HG02938 (cell line): ENCODE data around the gene POLR2M.

Source experiments
- ATAC-seq: cut with Tn5 transposase; IDR thresholded peaks from one replicate; pipeline ENCODE4 v1.9.1; 2021; ENCODE audit warnings: mild to moderate bottlenecking, moderate library complexity; ENCODE audit not compliant: unreplicated experiment

Gene POLR2M

GRCh38 chr15:57735891-57736290, 29.4 kb downstream of the POLR2M start:
- ATAC-seq = no peak

- ATAC-seq = no peak
These were observed 30.1 kb downstream of the POLR2M start for GRCh38 chr15:57736591-57736990.

- ATAC-seq = no peak
These were observed 32.3 kb downstream of the POLR2M start for GRCh38 chr15:57738734-57739237.

- ATAC-seq = no peak
These were observed 33.5 kb downstream of the POLR2M start for GRCh38 chr15:57740048-57740447.

GRCh38 chr15:57741089-57741488, 34.6 kb downstream of the POLR2M start:
- no peak for ATAC-seq

GRCh38 chr15:57743424-57743823, 36.9 kb downstream of the POLR2M start:
- ATAC-seq = no peak

- no peak for ATAC-seq
These were observed 40.3 kb downstream of the POLR2M start for GRCh38 chr15:57746786-57747185.

- no peak for ATAC-seq
These were observed 40.8 kb downstream of the POLR2M start for GRCh38 chr15:57747206-57747896.

GRCh38 chr15:57751177-57751800, 44.8 kb downstream of the POLR2M start:
- no peak for ATAC-seq

- no peak for ATAC-seq
These were observed 45.9 kb downstream of the POLR2M start for GRCh38 chr15:57752436-57752835.

- ATAC-seq = no peak
These were observed 46.3 kb downstream of the POLR2M start for GRCh38 chr15:57752840-57753239.

GRCh38 chr15:57756466-57756865, 50.0 kb downstream of the POLR2M start:
- no peak for ATAC-seq

- no peak for ATAC-seq
These were observed 52.0 kb downstream of the POLR2M start for GRCh38 chr15:57758560-57758959.

- no peak for ATAC-seq
These were observed 55.0 kb downstream of the POLR2M start for GRCh38 chr15:57761562-57761961.

GRCh38 chr15:57762302-57762701, 55.8 kb downstream of the POLR2M start:
- no peak for ATAC-seq

GRCh38 chr15:57763176-57763964, 56.9 kb downstream of the POLR2M start:
- no peak for ATAC-seq
